Stimulated activated CD4-positive, alpha-beta T cell treated with anti-CD3 and anti-CD28 coated beads, Interleukin-1b, Interleukin-23, amount 100 ng/mL, for 48 hours (primary cell): ENCODE measurements around the gene GIMAP7.
"Not testable (repeated sequence)": the region's sequence is repeated elsewhere in the genome, so short reads cannot be mapped to it uniquely, and the experiment has no call there.

Experiments used
- DNase-seq: peaks from one replicate; pipeline ENCODE4 v3.0.0-alpha.2; 2020

Gene GIMAP7

DNA sequence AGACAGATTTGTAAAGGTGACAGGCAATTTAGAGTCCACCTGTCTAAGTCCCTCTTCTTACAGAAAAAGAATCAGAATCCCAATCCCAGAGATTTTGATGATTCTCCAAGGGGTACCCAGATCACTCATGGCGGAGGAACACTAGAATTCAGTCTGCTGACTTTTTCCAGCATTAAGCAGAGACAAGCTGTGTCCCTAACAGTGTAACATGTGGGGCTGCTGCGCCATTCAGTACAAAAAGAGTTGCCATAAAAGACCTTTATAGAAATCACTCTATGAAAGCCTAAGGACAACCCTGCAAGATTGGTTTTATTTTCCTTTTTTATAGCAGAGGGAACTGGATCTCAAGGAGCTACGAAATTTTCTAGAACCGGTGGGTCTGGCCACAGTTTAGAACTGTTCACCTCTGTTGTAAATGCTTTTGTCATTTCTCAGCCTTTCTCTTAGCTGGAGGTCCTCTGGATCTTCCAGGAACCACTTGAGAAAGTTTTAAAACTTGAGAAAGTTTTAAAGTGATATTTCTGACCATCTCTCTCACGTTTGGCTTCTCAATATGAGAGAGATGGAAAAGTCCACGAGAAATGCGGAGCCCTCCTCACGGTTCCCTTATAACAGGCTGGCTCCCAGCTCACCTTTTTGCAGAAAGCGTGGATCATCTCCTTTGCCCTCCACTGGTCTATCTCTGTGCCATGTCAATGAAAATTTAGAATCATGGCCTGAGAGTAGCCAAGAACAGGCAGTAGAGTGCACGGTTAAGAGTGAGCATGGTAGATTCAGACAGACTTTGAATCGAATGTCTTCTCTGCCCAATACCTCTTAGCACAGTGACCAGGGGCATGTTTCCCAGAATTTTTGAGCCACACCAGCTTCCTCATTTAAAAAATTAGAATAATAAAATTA, 826 bp downstream of the GIMAP7 start:
- no peak for DNase-seq

DNA sequence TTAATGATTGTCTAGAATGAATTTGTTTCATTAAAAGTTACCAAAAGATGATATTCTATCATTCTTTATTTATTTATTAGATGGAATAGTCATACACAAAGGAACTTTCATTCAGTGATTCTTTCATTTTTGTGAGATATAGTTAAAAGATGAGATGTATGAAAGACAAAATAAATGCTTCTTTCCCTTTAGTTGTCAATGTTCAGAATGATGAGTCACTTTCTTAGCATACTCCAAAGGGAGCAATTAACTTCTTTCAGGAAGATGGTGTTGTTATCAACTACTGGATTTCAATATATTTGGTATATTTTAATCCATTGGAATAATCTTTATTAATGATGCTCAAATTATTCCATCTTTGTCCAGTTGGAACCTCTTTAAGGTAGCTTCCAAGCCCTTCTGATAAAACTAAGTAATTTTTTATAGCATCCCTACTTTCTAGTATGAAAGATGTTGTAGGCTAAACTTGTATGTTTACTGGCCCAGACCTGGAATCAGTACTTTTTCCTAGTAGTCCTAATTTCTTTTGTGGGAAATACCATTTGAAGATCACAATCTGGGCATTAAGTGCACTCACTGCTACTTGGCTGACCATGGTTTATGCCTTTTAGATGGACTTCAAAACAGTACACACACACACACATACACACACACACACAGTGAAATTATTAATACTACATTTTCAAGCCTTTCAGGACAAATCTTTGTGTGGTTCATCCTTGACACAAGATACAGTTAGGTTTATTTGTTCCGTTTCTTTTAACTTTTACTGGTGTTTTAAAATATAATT, 2.5 kb downstream of the GIMAP7 start:
- no peak for DNase-seq

DNA sequence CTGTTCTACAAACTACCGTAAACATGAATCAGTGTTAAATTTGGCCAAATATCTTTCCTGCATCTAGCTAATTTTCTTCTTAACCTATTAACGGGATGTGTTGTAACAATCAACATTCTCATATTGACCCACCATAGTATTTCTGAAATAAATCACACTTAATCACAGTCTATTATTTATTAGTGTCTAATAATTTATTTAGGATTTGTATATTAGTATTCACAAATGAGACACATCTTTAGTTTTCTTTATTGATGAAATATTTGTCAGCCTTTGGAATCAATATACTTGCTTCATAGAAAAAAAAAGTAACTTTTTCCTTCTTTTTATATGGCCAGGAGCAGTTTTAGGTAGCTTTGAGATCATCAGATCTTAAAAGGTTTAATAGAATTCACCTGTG, 4.6 kb downstream of the GIMAP7 start:
- DNase-seq = no peak

DNA sequence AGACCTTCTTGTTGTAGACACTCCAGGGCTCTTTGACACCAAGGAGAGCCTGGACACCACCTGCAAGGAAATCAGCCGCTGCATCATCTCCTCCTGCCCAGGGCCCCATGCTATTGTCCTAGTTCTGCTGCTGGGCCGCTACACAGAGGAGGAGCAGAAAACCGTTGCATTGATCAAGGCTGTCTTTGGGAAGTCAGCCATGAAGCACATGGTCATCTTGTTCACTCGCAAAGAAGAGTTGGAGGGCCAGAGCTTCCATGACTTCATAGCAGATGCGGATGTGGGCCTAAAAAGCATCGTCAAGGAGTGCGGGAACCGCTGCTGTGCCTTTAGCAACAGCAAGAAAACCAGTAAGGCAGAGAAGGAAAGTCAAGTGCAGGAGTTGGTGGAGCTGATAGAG, 5.5 kb downstream of the GIMAP7 start:
- peak; percentile 45 for DNase-seq

DNA sequence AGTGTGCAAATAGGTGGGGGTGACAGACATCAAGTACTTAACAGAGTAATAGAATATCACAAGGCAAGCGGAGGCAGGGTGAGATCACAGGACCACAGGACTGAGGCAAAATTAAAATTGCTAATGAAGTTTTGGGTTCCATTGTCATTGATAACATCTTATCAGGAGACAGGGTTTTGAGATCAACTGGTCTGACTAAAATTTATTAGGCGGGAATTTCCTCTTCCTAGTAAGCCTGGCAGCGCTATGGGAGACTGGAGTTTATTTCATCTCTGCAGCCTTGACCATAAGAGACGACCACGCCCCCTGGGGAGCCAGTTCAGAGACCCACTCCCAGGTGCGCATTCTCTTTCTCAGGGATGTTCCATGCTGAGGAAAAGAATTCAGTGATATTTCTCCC, 8.3 kb downstream of the GIMAP7 start:
- not testable (repeated sequence) for DNase-seq

DNA sequence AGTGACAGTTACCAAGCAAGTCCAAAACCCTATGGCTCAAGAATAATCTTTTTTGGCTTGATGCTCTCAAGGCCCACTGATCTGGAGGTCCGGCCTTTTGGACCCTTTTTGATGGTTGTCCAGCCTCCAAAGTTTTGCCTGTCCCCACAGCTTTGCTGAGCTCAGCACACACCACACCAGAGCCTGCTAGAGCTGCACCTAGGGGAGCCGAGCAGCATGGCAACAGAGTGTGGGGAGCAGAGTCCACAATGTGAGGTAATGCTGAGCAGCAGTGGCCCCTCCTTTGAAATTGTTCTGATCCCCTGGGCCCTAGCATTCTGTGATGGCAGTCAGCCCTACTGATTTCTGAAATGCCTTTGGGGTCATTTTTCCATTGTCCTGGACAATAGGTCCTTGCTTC, 9.3 kb downstream of the GIMAP7 start:
- peak; percentile 39 for DNase-seq

DNA sequence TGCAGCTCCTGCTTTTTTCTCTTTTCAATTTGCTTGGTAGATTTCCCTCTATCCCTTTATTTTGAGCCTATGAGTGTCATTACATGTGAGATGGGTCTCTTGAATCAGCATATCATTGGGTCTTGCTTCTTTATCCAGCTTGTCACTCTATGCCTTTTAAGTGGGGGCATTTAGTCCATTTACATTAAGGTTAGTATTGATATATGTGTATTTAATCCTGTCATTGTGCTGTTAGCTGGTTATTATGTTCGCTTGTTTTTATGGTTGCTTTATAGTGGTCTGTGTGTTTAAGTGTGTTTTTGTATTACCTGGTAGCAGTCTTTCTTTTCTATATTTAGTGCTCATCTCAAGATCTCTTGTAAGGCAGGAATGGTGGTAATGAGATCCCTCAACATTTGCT, 17.0 kb downstream of the GIMAP7 start:
- no peak for DNase-seq

DNA sequence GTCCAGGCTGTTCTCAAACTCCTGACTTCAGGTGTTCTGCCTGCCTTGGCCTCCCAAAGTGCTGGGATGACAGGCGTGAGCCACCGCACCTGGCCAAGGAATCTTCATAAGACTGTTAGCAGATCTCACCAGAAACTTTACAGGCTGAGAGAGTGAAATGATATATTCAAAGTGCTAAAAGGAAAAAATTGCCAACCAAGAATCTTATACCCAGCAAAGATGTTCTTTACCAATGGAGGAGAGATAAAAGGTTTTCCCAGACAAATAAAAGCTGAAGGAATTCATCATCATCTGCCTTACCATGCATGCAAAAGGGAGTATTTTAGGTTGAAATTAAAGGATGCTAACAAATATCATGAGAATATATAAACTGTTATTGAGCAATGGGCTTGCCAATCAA, 23.6 kb downstream of the GIMAP7 start:
- no peak for DNase-seq

DNA sequence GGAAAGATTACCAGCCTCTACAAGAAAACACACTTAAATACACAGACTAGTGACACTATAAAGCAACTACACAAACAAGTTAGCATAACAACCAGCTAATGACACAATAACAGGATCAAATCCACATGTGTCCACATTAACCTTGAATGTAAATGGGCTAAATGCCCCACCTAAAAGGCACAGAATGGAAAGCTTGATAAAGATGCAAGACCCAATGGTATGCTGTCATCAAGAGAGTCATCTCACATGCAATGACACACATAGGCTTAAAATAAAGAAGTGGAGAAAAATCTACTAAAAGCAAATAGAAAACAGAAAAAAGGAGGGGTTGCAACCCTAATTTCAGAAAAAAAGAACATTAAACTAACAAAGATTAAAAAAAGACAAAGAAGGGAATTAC, 38.5 kb downstream of the GIMAP7 start:
- no peak for DNase-seq

DNA sequence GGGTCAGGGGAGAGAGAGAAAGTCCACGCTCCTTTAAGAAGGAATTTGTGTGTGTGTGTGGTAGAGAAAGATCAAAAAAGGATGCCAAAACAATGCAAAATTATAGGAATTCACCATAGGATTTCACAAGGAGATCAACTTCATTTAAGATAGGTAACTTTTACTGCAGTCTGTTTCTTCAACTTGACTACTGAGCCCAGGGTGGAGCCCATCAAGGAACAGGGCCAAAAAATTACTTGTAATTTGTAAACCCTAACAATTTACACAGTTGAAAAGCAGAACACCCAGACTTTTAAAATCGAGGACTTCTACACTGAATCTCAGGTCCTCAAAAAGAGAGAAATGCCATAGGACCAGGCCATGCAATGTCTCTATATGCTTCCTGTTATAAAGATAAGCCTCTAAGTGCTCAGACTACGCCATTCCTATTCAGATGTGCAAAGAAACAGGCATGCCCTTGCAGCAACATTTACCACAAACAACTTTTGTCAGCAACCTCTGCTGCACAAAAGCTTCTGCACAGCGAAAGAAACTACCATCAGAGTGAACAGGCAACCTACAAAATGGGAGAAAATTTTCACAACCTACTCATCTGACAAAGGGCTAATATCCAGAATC, 42.0 kb downstream of the GIMAP7 start:
- no peak for DNase-seq

DNA sequence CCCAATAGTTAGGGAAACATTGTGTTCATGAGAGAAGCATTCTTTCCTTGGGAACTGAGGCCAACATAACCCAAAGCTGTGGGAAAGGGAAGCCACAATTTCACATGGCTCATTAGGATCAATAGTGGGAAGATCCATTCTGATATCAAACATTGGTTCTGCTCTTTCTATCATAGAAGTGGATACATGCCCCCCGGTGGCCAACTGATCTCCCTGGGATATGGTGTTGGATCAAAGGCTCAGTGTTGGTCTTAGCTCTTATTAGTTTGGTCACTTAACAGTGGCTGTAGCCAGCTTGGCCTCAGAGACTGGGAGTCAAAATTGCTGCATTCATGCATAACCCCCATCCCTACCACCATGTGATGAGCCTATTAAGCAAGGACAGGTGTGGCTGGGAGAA, 45.8 kb downstream of the GIMAP7 start:
- DNase-seq = no peak

DNA sequence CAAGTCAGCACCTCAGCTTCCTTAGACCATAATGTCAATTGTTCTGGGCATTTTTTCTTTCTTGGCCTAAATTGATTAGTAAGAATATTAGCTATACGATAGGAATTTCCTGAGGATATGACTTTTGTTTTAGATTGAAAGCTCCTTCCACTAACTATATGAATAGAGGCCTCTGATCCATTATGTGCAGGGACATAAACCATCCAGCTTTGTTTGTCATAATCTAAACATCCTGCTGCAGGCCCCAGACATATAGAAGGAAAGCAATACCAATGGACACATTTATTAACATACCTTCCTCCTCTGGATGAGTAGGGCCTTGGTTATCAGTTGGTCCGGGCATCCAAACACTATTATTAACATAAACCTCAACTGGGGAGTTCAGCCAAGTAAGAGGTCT, 48.2 kb downstream of the GIMAP7 start:
- DNase-seq = no peak

DNA sequence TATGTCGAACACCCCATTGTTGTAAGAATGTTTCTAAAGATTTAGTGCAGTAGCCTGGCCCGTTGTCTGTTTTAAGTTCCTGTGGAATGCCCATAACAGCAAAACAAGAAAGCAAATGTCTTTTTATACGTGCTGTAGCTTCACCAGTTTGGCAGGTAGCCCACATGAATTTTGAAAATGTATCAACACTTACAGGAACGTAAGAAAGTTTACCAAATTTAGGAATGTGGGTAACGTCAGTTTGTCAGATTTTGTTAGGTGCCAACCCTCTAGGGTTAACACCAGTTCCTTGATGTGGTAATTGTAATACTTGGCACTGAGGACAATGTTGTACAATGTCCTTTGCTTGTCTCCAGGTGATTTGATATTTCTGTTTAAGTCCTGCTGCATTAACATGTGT, 49.3 kb downstream of the GIMAP7 start:
- no peak for DNase-seq

DNA sequence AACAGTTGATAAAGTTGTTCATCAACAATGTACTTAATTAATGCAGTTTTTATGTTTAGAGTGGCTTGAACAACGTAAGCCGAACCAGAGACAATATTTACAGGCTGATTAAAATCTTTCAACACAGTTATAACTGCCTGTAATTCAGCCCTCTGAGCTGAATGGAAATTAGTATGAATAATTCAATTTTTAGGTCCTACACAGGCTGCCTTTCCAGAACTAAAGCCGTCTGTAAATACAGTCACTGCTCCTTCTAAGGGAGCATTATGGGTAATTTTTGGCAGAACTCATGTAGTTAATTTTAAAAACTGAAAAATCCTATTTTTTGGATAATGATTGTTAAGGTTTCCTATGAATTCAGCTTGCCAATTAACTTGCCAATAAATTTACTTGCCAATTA, 49.9 kb downstream of the GIMAP7 start:
- no peak for DNase-seq

DNA sequence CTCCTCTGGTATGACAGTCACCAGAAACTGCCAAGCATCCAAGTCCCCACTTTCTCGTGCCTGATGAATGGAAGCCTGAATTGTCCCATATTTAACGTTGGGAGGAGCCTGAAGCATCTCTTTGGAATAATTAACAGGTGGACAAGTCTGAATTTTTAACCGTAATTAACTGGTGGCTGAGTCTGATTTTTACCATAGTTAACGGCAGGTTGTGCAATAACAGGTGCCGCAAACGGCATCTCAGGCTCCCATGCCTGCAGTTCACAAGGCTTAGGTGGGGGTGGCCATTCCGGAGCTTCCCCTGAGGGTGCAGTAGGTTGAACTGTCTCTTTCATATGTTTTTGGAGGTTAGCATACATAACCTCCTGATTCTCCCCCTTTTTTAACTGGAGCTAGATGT, 50.6 kb downstream of the GIMAP7 start:
- no peak for DNase-seq

DNA sequence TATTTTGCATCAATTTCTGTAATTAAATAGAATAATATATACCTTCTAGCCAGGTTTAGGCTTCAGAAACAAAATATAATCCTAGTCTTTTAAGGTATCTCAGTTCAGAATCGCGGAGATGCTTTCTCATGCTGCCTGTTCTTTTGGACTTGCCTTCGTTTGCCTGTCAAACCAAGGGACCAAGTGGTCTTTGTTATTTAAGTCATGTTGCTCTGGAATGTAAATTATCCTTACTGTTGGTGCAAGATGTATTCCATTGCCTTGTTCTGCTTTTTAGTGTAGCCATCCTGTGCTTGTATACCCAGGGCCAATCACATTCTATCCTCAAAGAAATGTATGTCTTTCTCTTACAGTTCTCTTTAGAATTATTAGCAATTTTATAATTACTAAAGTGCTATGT, 51.5 kb downstream of the GIMAP7 start:
- DNase-seq = no peak

DNA sequence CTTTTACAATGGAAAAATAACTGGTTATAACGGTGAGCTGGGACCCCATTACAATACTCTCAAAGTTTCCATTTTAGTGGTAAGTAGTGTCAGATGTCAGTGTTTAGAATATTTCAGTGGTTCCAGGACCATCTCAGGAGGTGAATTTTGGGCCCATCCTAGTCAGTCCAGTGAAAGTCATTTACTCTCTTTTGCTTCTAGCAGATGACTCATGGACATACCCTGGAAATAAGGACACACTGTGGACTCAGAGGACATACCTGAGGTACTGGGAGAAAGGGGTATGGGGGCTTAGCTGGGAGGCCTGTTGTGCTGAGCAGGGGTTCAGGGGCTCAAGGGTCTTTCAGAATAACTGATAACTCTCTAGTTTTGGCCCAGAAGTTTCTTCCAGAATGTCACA, 51.9 kb downstream of the GIMAP7 start:
- DNase-seq = no peak

DNA sequence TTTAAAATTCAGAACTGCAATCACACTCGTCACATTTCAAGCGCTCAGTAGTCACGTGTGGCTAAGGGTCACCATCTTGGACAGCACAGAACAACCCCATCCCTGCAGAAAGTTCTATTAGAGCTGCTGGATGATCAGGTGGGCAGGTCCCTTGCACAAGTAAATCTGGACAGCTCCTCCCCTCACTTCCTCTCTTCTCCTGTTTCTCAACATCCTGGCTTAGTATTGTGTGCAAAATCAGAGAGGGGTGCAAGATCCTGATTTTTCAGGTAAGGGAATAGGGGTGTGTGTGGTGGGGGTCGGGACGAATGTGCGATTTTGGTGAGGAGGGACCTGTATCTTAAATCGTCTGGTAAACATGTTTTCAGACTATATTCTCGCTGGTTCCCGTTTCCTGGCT, 52.5 kb downstream of the GIMAP7 start, which contains the start of gene GIMAP4:
Gene GIMAP4, plus strand, starts transcription at position 222 of the 400 bp plus-strand sequence. CDS start 2,512 bp downstream, outside the sequence.
- no peak for DNase-seq

DNA sequence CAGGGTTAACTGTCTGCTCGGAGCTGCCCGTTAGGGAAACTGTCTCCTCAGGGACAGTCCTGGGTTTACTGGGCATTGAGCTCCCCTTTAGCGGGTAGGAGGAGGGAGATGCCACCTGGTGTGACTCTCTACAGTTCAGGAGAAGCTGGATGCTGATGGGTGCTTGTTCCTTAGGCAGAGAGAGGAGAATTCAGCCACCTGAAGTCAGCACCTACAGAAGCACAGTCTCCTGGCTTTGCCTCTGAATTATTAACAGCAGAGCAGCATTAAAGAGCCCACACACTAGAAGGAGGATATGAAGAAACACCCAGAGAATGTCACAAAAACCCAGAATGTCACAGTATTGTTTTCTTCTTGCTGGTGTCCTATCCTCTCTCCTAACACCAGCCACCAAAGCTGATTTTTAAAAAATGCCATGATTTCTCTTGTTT, 53.2 kb downstream of the GIMAP7 start:
- no peak for DNase-seq

DNA sequence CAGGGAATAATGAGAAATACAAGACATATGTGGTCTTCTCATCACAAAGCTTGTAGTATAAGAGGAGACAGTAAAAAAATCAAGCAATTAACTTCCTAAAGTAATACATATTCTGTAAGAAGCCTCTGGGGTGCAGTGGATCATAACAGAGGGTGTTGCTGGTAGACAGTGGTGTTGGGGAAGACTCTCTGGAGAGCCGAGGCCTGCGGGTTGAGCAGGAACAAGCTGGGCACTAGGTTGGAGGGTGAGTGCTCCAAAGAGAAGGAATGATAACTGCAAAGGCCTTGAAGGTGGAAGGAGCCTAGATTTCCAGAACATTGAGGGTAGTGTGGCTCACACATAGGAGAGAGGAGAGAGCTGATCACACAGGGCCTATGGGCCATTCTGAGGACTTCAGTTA, 54.0 kb downstream of the GIMAP7 start:
- no peak for DNase-seq

DNA sequence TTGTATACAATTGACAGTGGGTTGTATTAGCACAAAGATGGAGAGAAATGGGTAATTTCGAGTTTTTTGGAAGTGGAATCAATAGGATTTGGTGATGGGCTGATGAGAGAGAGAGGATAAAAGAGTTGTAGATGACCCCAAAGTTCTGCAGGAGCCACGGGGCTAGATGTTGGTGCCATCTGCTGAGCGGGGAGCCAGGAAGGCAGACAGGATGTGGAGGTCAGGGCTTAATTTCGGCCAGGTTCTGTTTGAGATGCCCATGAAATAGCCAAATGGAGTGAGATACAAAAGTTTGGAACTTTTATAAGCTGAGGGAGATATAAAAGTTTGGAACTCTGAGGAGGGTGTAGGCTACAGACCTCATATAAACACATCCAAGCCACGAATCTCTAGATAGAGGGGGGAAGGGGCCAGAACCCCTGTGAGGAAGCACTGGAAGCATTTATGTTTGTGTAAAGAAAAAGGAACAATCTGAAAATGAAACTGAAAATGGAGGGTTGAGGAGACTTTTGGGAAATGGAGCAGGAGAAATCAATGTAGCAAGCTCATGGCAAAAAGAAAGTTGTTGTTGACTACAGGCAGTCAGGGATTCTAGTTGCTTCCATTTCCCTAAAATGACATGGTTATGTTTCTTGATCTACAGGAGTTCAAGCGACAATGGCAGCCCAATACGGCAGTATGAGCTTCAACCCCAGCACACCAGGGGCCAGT, 54.7 kb downstream of the GIMAP7 start:
- DNase-seq = no peak
